ENCODE data around the gene HIVEP2. TPM values are rescaled to one million over a fixed set of nuclear protein-coding genes. Genes with fewer than 3 reads are reported as not detected.

HIVEP2 gene
- total and polyA plus RNA-seq, 5 donors from 2014 or later, result 9.7 to 76.7 (median 12.3) TPM

GRCh38 chr6:142851601-142852000, 93.4 kb downstream of the HIVEP2 start:
- Histone ChIP-seq H3K9me3 (ENCODE audit: control insufficient read depth in 2 of 2, low read length in 2 of 2) (no peaks in the 10 kb centered on the region), H3K27ac (ENCODE audit: insufficient read depth, low read length, poor library complexity, severe bottlenecking) (peak overlapping the region; percentile 94), H3K4me1 (ENCODE audit: control insufficient read depth, insufficient read depth, low read length, poor library complexity, severe bottlenecking) (peaks cover 100% of the 10 kb centered on the region), H3K4me3 (ENCODE audit: low read depth, low read length) (peak overlapping the region; percentile 88), H3K27me3 (ENCODE audit: control insufficient read depth, insufficient read depth, low read length) (no peaks in the 10 kb centered on the region), H3K36me3 (ENCODE audit: control insufficient read depth, insufficient read depth, low read length) (no peaks in the 10 kb centered on the region)
- Mint-ChIP-seq H3K27ac (peak overlapping the region; percentile 91 to 98 (median 96)), H3K36me3 (peaks cover 9% of the 10 kb centered on the region), H3K27me3 (no peaks in the 10 kb centered on the region), H3K4me1 (peaks cover 59 to 97% (median 91%) of the 10 kb centered on the region in 4 donors), H3K4me3 (peak overlapping the region; percentile 74 to 91 (median 78)), H3K9me3 (peaks cover 0 to 2% (median 0%) of the 10 kb centered on the region in 7 donors)
- DNase-seq (no peak), ATAC-seq (ENCODE audit: low read depth in 2 of 2) (no peak)

GRCh38 chr6:142850679-142851423, 94.1 kb downstream of the HIVEP2 start:
- Histone ChIP-seq H3K27me3 (ENCODE audit: control insufficient read depth, insufficient read depth, low read length) (no peaks in the 10 kb centered on the region), H3K4me3 (ENCODE audit: low read depth, low read length) (peak overlapping the region; percentile 88), H3K9me3 (ENCODE audit: control insufficient read depth in 2 of 2, low read length in 2 of 2) (no peaks in the 10 kb centered on the region), H3K4me1 (ENCODE audit: control insufficient read depth, insufficient read depth, low read length, poor library complexity, severe bottlenecking) (peaks cover 100% of the 10 kb centered on the region), H3K27ac (ENCODE audit: insufficient read depth, low read length, poor library complexity, severe bottlenecking) (peak overlapping the region; percentile 94), H3K36me3 (ENCODE audit: control insufficient read depth, insufficient read depth, low read length) (no peaks in the 10 kb centered on the region)
- H3K36me3 Mint-ChIP-seq, result peaks cover 9% of the 10 kb centered on the region
- H3K27me3 Mint-ChIP-seq, result no peaks in the 10 kb centered on the region
- H3K4me1 Mint-ChIP-seq, result peaks cover 59 to 98% (median 91%) of the 10 kb centered on the region in 4 donors
- peak overlapping the region; percentile 74 to 91 (median 78) for H3K4me3 Mint-ChIP-seq
- DNase-seq, result peak in 2 of 3 donors; percentile 34 to 63
- H3K9me3 Mint-ChIP-seq, result peaks cover 0 to 2% (median 0%) of the 10 kb centered on the region in 7 donors
- H3K27ac Mint-ChIP-seq, result peak overlapping the region; percentile 91 to 98 (median 96)
- ATAC-seq (ENCODE audit: low read depth in 2 of 2), result peak; percentile 45 to 46

- H3K27me3 ChIP-seq (ENCODE audit: control insufficient read depth, insufficient read depth, low read length), result no peaks in the 10 kb centered on the region
- Mint-ChIP-seq H3K36me3 (peaks cover 9% of the 10 kb centered on the region), H3K27me3 (no peaks in the 10 kb centered on the region), H3K9me3 (peaks cover 0 to 2% (median 0%) of the 10 kb centered on the region in 7 donors), H3K4me1 (peaks cover 63 to 98% (median 88%) of the 10 kb centered on the region in 4 donors), H3K4me3 (peak overlapping the region; percentile 33 to 76 (median 66)), H3K27ac (peak overlapping the region; percentile 82 to 97 (median 96))
- H3K36me3 ChIP-seq (ENCODE audit: control insufficient read depth, insufficient read depth, low read length), result no peaks in the 10 kb centered on the region
- DNase-seq, result no peak
- no peaks in the 10 kb centered on the region for H3K9me3 ChIP-seq (ENCODE audit: control insufficient read depth in 2 of 2, low read length in 2 of 2)
- ATAC-seq (ENCODE audit: low read depth in 2 of 2), result no peak
- peak overlapping the region; percentile 67 for H3K27ac ChIP-seq (ENCODE audit: insufficient read depth, low read length, poor library complexity, severe bottlenecking)
- H3K4me1 ChIP-seq (ENCODE audit: control insufficient read depth, insufficient read depth, low read length, poor library complexity, severe bottlenecking), result peaks cover 100% of the 10 kb centered on the region
- peak overlapping the region; percentile 45 for H3K4me3 ChIP-seq (ENCODE audit: low read depth, low read length)
Measured at GRCh38 chr6:142848976-142849375, 96.0 kb downstream of the HIVEP2 start.

GRCh38 chr6:142848156-142848555, 96.8 kb downstream of the HIVEP2 start:
- H3K36me3 ChIP-seq (ENCODE audit: control insufficient read depth, insufficient read depth, low read length), result no peaks in the 10 kb centered on the region
- Mint-ChIP-seq H3K4me1 (peaks cover 64 to 98% (median 87%) of the 10 kb centered on the region in 4 donors), H3K27ac (peak overlapping the region; percentile 82 to 97 (median 96)), H3K27me3 (no peaks in the 10 kb centered on the region), H3K9me3 (peaks cover 0 to 2% (median 0%) of the 10 kb centered on the region in 7 donors), H3K36me3 (peaks cover 4% of the 10 kb centered on the region), H3K4me3 (peak overlapping the region; percentile 11 to 76 (median 51))
- H3K27ac ChIP-seq (ENCODE audit: insufficient read depth, low read length, poor library complexity, severe bottlenecking), result no peak overlapping the region
- ATAC-seq (ENCODE audit: low read depth in 2 of 2), result no peak
- no peak for DNase-seq
- peak overlapping the region; percentile 45 for H3K4me3 ChIP-seq (ENCODE audit: low read depth, low read length)
- H3K4me1 ChIP-seq (ENCODE audit: control insufficient read depth, insufficient read depth, low read length, poor library complexity, severe bottlenecking), result peaks cover 100% of the 10 kb centered on the region
- no peaks in the 10 kb centered on the region for H3K27me3 ChIP-seq (ENCODE audit: control insufficient read depth, insufficient read depth, low read length)
- H3K9me3 ChIP-seq (ENCODE audit: control insufficient read depth in 2 of 2, low read length in 2 of 2), result no peaks in the 10 kb centered on the region

GRCh38 chr6:142846883-142847287, 98.1 kb downstream of the HIVEP2 start:
- H3K9me3 ChIP-seq (ENCODE audit: control insufficient read depth in 2 of 2, low read length in 2 of 2), result no peaks in the 10 kb centered on the region
- no peak for DNase-seq

GRCh38 chr6:142846459-142846831, 98.5 kb downstream of the HIVEP2 start:
- Mint-ChIP-seq H3K4me3 (peak overlapping the region; percentile 83 to 98 (median 87)), H3K27ac (peak overlapping the region; percentile 88 to 97 (median 96)), H3K27me3 (no peaks in the 10 kb centered on the region), H3K36me3 (peaks cover 4% of the 10 kb centered on the region), H3K4me1 (peaks cover 59 to 99% (median 85%) of the 10 kb centered on the region in 4 donors), H3K9me3 (peaks cover 0 to 2% (median 0%) of the 10 kb centered on the region in 7 donors)
- no peaks in the 10 kb centered on the region for H3K9me3 ChIP-seq (ENCODE audit: control insufficient read depth in 2 of 2, low read length in 2 of 2)
- no peaks in the 10 kb centered on the region for H3K27me3 ChIP-seq (ENCODE audit: control insufficient read depth, insufficient read depth, low read length)
- no peaks in the 10 kb centered on the region for H3K36me3 ChIP-seq (ENCODE audit: control insufficient read depth, insufficient read depth, low read length)
- ATAC-seq (ENCODE audit: low read depth in 2 of 2) (peak; percentile 16 to 29), DNase-seq (peak in 1 of 3 donors; percentile 59)
- H3K4me1 ChIP-seq (ENCODE audit: control insufficient read depth, insufficient read depth, low read length, poor library complexity, severe bottlenecking), result peaks cover 100% of the 10 kb centered on the region
- H3K27ac ChIP-seq (ENCODE audit: insufficient read depth, low read length, poor library complexity, severe bottlenecking), result peak overlapping the region; percentile 97
- H3K4me3 ChIP-seq (ENCODE audit: low read depth, low read length), result peak overlapping the region; percentile 87

More at GRCh38 chr6:142846883-142847287, 98.1 kb downstream of the HIVEP2 start:
- peaks cover 61 to 99% (median 85%) of the 10 kb centered on the region in 4 donors for H3K4me1 Mint-ChIP-seq
- H3K27me3 Mint-ChIP-seq, result no peaks in the 10 kb centered on the region
- H3K36me3 ChIP-seq (ENCODE audit: control insufficient read depth, insufficient read depth, low read length), result no peaks in the 10 kb centered on the region
- peak overlapping the region; percentile 87 for H3K4me3 ChIP-seq (ENCODE audit: low read depth, low read length)
- H3K36me3 Mint-ChIP-seq, result peaks cover 4% of the 10 kb centered on the region
- ATAC-seq (ENCODE audit: low read depth in 2 of 2), result no peak
- H3K4me3 Mint-ChIP-seq, result peak overlapping the region; percentile 83 to 98 (median 87)
- peaks cover 0 to 2% (median 0%) of the 10 kb centered on the region in 7 donors for H3K9me3 Mint-ChIP-seq
- H3K27me3 ChIP-seq (ENCODE audit: control insufficient read depth, insufficient read depth, low read length), result no peaks in the 10 kb centered on the region
- peaks cover 100% of the 10 kb centered on the region for H3K4me1 ChIP-seq (ENCODE audit: control insufficient read depth, insufficient read depth, low read length, poor library complexity, severe bottlenecking)
- H3K27ac ChIP-seq (ENCODE audit: insufficient read depth, low read length, poor library complexity, severe bottlenecking), result peak overlapping the region; percentile 97
- H3K27ac Mint-ChIP-seq, result peak overlapping the region; percentile 88 to 97 (median 96)

- H3K4me1 Mint-ChIP-seq, result peaks cover 53 to 97% (median 84%) of the 10 kb centered on the region in 4 donors
- Histone ChIP-seq H3K27me3 (ENCODE audit: control insufficient read depth, insufficient read depth, low read length) (no peaks in the 10 kb centered on the region), H3K4me3 (ENCODE audit: low read depth, low read length) (peak overlapping the region; percentile 87), H3K4me1 (ENCODE audit: control insufficient read depth, insufficient read depth, low read length, poor library complexity, severe bottlenecking) (peaks cover 100% of the 10 kb centered on the region), H3K9me3 (ENCODE audit: control insufficient read depth in 2 of 2, low read length in 2 of 2) (no peaks in the 10 kb centered on the region), H3K36me3 (ENCODE audit: control insufficient read depth, insufficient read depth, low read length) (no peaks in the 10 kb centered on the region), H3K27ac (ENCODE audit: insufficient read depth, low read length, poor library complexity, severe bottlenecking) (peak overlapping the region; percentile 97)
- peaks cover 0 to 2% (median 0%) of the 10 kb centered on the region in 7 donors for H3K9me3 Mint-ChIP-seq
- peak overlapping the region; percentile 88 to 97 (median 96) for H3K27ac Mint-ChIP-seq
- peak; percentile 40 to 43 for ATAC-seq (ENCODE audit: low read depth in 2 of 2)
- H3K36me3 Mint-ChIP-seq, result peaks cover 4% of the 10 kb centered on the region
- peak; percentile 35 to 89 (median 65) for DNase-seq
- no peaks in the 10 kb centered on the region for H3K27me3 Mint-ChIP-seq
- H3K4me3 Mint-ChIP-seq, result peak overlapping the region; percentile 83 to 98 (median 87)
Measured at GRCh38 chr6:142845624-142846458, 99.1 kb downstream of the HIVEP2 start.

Measured in CD4-positive, CD25-positive, alpha-beta regulatory T cell (primary cell).